HCT116 (cell line): ENCODE measurements around the gene FLNB. TPM values are rescaled to one million over a fixed set of nuclear protein-coding genes. Genes with fewer than 3 reads are reported as not detected.
A peak's percentile ranks its signal among the peaks of the same experiment; 100 is the strongest.

Experiments used
- ATAC-seq: fragments of 200-7000 bp; cut with Tn5 transposase; 2 replicates; pipeline ENCODE4 v1.9.1; 2020; ENCODE audit warnings: mild to moderate bottlenecking, moderate library complexity
- BruUV-seq: library from RNA; stranded (reverse); fragments of 400-500 nt; replicated peaks from 2 replicates; lab custom pipeline; 2021; lab: Mats Ljungman, UMichigan
- CTCF ChIA-PET: fragments of 300-600 bp; sonication (Branson Sonifier 250); formaldehyde crosslinking; loops from one replicate; lab custom pipeline; 2021; ENCODE audit warnings: antibody characterized with exemption; lab: Charles Lee
- POLR2A ChIA-PET: fragments of 300-600, 350-600 bp; sonication (Branson Sonifier 250); formaldehyde crosslinking; loops from one replicate; lab custom pipeline; 2021; ENCODE audit warnings: antibody characterized with exemption; lab: Charles Lee
- RAD21 ChIA-PET, 2 experiments: fragments of 300-600 bp; sonication (Branson Sonifier 250); formaldehyde crosslinking; loops; one replicate each; lab custom pipeline; 2023; ENCODE audit warnings: low total read pairs in 2 of 2; ENCODE audit not compliant: uncharacterized antibody in 2 of 2, unreplicated experiment in 2 of 2, low non-redundant PET in 1 of 2; lab: Charles Lee
- DNase-seq: peaks from one replicate; pipeline ENCODE4 v3.0.0-alpha.2; 2010; ENCODE audit warnings: low read depth, low spot score
- H2AFZ ChIP-seq: fragments of 200-600 bp; shearing (Covaris generic), sonication (generic); 2 replicates; pipeline ENCODE4 v1.6.1; 2017; ENCODE audit warnings: low read depth, mixed run types, mixed read lengths, antibody characterized with exemption, low read length; ENCODE audit not compliant: poor library complexity, severe bottlenecking
- H3K27ac ChIP-seq: 2 replicates; pipeline ENCODE4 v1.5.1; 2012; ENCODE audit warnings: low read depth, low read length
- H3K27me3 ChIP-seq: fragments of 200-600 bp; sonication (generic); 2 replicates; pipeline ENCODE4 v1.6.1; 2016; ENCODE audit warnings: mixed run types, low read length, mixed read lengths; ENCODE audit not compliant: insufficient read depth
- H3K36me3 ChIP-seq, 2 experiments: fragments of 200-500 bp in 1 of 2; fragments of 200-600 bp in 1 of 2; sonication (Bioruptor generic) in 1 of 2; sonication (generic) in 1 of 2; 2 replicates each; pipeline versions ENCODE4 v1.5.1 to v1.6.1; 2014 to 2016; ENCODE audit warnings: low read length in 2 of 2, inconsistent platforms in 1 of 2, mixed read lengths in 1 of 2, mixed run types in 1 of 2; ENCODE audit not compliant: insufficient read depth in 2 of 2, control insufficient read depth in 1 of 2
- H3K4me1 ChIP-seq, 2 experiments: fragments of 200-600 bp in 1 of 2; sonication (generic) in 1 of 2; 2 replicates each; pipeline versions ENCODE4 v1.5.1 to v1.6.1; 2012 to 2017; ENCODE audit warnings: low read length in 2 of 2, inconsistent platforms in 1 of 2, mild to moderate bottlenecking in 1 of 2, mixed read lengths in 1 of 2, mixed run types in 1 of 2, moderate library complexity in 1 of 2; ENCODE audit not compliant: insufficient read depth in 2 of 2, control insufficient read depth in 1 of 2
- H3K4me2 ChIP-seq: fragments of 200-600 bp; sonication (generic); 2 replicates; pipeline ENCODE4 v1.6.1; 2017; ENCODE audit warnings: mixed run types, low read length, mixed read lengths
- H3K4me3 ChIP-seq, 2 experiments: fragments of 200-600 bp in 1 of 2; sonication (generic) in 1 of 2; replicated peaks in 1 of 2; 2 replicates each; pipeline ENCODE4 v1.5.1; 2011 to 2016; ENCODE audit warnings: low read length in 2 of 2, control low read depth in 1 of 2, low read depth in 1 of 2, mild to moderate bottlenecking in 1 of 2, mixed read lengths in 1 of 2, mixed run types in 1 of 2
- H3K79me2 ChIP-seq: fragments of 200-600 bp; sonication (generic); 2 replicates; pipeline ENCODE4 v1.6.1; 2017; ENCODE audit warnings: mild to moderate bottlenecking, mixed run types, low read length, moderate library complexity, mixed read lengths; ENCODE audit not compliant: insufficient read depth
- H3K9ac ChIP-seq: fragments of 200-600 bp; sonication (generic); 2 replicates; pipeline ENCODE4 v1.6.1; 2016; ENCODE audit warnings: low read length, mixed read lengths
- H3K9me2 ChIP-seq: fragments of 200-600 bp; sonication (generic), shearing (Covaris generic); 2 replicates; pipeline ENCODE4 v1.6.1; 2017; ENCODE audit warnings: mixed run types, mild to moderate bottlenecking, moderate library complexity; ENCODE audit not compliant: insufficient read depth
- H3K9me3 ChIP-seq, 2 experiments: fragments of 200-500 bp in 1 of 2; fragments of 200-600 bp in 1 of 2; sonication (Bioruptor generic) in 1 of 2; sonication (generic) in 1 of 2; 2 replicates each; pipeline ENCODE4 v1.6.1; 2014 to 2017; ENCODE audit warnings: low read length in 2 of 2, mixed read lengths in 2 of 2, inconsistent platforms in 1 of 2, low read depth in 1 of 2, mild to moderate bottlenecking in 1 of 2, mixed run types in 1 of 2, moderate library complexity in 1 of 2; ENCODE audit not compliant: control insufficient read depth in 1 of 2, insufficient read depth in 1 of 2
- H4K20me1 ChIP-seq: fragments of 200-600 bp; sonication (generic), shearing (Covaris generic); 2 replicates; pipeline ENCODE4 v1.6.1; 2017; ENCODE audit warnings: mixed run types, mild to moderate bottlenecking, moderate library complexity; ENCODE audit not compliant: insufficient read depth
- CEBPB ChIP-seq: IDR thresholded peaks from 2 replicates; pipeline ENCODE4 v1.6.1; 2012; ENCODE audit warnings: low read depth
- ELF1 ChIP-seq: IDR thresholded peaks from 2 replicates; pipeline ENCODE4 v1.6.1; 2012; ENCODE audit warnings: low read depth, borderline replicate concordance
- FOSL1 ChIP-seq: IDR thresholded peaks from 2 replicates; pipeline ENCODE4 v1.6.1; 2012; ENCODE audit warnings: low read depth
- JUND ChIP-seq: IDR thresholded peaks from 2 replicates; pipeline ENCODE4 v1.6.1; 2012
- POLR2A ChIP-seq: IDR thresholded peaks from 2 replicates; pipeline ENCODE4 v1.7.0; 2011; ENCODE audit warnings: borderline replicate concordance; ENCODE audit not compliant: insufficient read depth, insufficient read length; ENCODE audit errors: extremely low read depth
- POLR2AphosphoS5 ChIP-seq: IDR thresholded peaks from 2 replicates; pipeline ENCODE4 v1.6.1; 2011; ENCODE audit warnings: mild to moderate bottlenecking, low read depth, low read length, moderate library complexity
- SRF ChIP-seq: IDR thresholded peaks from 2 replicates; pipeline ENCODE4 v1.6.1; 2012; ENCODE audit warnings: low read depth
- YY1 ChIP-seq: IDR thresholded peaks from 2 replicates; pipeline ENCODE4 v1.6.1; 2011; ENCODE audit warnings: low read length, low read depth, moderate library complexity, mild to moderate bottlenecking; ENCODE audit not compliant: insufficient replicate concordance; ENCODE audit errors: extremely low read depth
- intact Hi-C: fragments of 100-400 bp; cut with micrococcal nuclease; formaldehyde crosslinking; loops from 2 replicates; pipeline ENCODE4 v1.10.0; 2022
- total RNA-seq: library from RNA; stranded (reverse); gene quantifications from one replicate; pipeline ENCODE4 v1.2.1, GENCODE V29; 2021; ENCODE audit not compliant: unreplicated experiment
- TF ChIP-seq, protein P1 (sequence below): IDR thresholded peaks from 2 replicates; pipeline ENCODE4 v1.6.1; 2012; ENCODE audit warnings: low read depth
- TF ChIP-seq, protein P2 (sequence below): IDR thresholded peaks from 2 replicates; pipeline ENCODE4 v1.6.1; 2011; ENCODE audit warnings: mild to moderate bottlenecking, low read length, moderate library complexity; ENCODE audit not compliant: insufficient replicate concordance; ENCODE audit errors: extremely low read depth

The FLNB gene
- total RNA-seq, 1 experiment from 2014 or later = 116 TPM

DNA sequence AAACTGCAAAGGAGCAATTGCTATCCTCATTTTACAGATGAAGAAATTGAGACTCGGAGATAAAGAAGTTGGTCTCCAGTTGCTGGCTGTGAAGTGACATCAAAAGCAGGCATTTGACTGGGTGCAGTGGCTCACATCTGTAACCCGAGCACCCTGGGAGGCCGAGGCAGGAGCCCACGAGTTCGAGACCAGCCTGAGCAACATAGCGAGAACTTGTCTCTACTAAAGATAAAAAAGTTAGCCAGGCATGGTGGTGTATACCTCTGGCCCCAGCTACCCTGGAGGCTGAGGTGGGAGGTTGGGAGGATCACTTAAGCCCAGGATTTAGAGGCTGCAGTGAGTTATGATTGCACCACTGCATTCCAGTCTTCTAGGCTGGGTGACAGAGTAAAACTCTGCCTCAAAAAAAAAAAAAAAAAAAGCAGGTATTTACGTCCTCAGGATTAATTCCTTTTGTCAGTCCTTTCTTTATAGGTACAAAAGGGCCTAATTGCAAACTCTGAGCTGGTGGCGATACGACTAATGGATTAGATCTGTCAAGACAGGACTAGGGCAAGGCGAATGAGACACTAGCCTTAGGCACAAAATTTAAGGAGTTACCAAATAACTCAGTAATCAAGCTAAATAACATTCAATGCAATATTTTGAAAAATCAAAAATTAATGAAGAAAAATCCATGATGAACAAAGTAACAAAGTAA is 208.4 kb downstream of the FLNB start:
- no peaks in the 10 kb centered on the region for H3K9me2 ChIP-seq
- DNase-seq (no peak), ATAC-seq (no peak)
- no peak overlapping the region for H3K9ac ChIP-seq
- 0 out of 4 replicates have a peak overlapping the region, but pooled peaks of 1 of the 2 experiments have one; percentile 46 for H3K4me3 ChIP-seq
- intact Hi-C loops = loop anchor here (1.0 kb wide), 1 partner anchor 29 kb away; no protein-coding TSS in a partner anchor
- no peaks in the 10 kb centered on the region for H3K9me3 ChIP-seq
- BruUV-seq = no TSS peak
- H3K4me2 ChIP-seq = peak overlapping the region; percentile 84
- RAD21 ChIA-PET = interaction anchor here (0.8 to 1.3 kb wide), 2 partner anchors 83 to 90 kb away, joined by 3 read pairs; partner anchors contain the start of genes HTD2 (in 1 of the 2) and RPP14 (in 1 of the 2)
- TF ChIP-seq POLR2AphosphoS5 = no peak
- TF ChIP-seq FOSL1 = no peak
- TF ChIP-seq, protein P1, sequence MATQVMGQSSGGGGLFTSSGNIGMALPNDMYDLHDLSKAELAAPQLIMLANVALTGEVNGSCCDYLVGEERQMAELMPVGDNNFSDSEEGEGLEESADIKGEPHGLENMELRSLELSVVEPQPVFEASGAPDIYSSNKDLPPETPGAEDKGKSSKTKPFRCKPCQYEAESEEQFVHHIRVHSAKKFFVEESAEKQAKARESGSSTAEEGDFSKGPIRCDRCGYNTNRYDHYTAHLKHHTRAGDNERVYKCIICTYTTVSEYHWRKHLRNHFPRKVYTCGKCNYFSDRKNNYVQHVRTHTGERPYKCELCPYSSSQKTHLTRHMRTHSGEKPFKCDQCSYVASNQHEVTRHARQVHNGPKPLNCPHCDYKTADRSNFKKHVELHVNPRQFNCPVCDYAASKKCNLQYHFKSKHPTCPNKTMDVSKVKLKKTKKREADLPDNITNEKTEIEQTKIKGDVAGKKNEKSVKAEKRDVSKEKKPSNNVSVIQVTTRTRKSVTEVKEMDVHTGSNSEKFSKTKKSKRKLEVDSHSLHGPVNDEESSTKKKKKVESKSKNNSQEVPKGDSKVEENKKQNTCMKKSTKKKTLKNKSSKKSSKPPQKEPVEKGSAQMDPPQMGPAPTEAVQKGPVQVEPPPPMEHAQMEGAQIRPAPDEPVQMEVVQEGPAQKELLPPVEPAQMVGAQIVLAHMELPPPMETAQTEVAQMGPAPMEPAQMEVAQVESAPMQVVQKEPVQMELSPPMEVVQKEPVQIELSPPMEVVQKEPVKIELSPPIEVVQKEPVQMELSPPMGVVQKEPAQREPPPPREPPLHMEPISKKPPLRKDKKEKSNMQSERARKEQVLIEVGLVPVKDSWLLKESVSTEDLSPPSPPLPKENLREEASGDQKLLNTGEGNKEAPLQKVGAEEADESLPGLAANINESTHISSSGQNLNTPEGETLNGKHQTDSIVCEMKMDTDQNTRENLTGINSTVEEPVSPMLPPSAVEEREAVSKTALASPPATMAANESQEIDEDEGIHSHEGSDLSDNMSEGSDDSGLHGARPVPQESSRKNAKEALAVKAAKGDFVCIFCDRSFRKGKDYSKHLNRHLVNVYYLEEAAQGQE = no peak
- TF ChIP-seq, protein P2, sequence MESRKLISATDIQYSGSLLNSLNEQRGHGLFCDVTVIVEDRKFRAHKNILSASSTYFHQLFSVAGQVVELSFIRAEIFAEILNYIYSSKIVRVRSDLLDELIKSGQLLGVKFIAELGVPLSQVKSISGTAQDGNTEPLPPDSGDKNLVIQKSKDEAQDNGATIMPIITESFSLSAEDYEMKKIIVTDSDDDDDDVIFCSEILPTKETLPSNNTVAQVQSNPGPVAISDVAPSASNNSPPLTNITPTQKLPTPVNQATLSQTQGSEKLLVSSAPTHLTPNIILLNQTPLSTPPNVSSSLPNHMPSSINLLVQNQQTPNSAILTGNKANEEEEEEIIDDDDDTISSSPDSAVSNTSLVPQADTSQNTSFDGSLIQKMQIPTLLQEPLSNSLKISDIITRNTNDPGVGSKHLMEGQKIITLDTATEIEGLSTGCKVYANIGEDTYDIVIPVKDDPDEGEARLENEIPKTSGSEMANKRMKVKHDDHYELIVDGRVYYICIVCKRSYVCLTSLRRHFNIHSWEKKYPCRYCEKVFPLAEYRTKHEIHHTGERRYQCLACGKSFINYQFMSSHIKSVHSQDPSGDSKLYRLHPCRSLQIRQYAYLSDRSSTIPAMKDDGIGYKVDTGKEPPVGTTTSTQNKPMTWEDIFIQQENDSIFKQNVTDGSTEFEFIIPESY = no peak
- TF ChIP-seq CEBPB = no peak
- no peak for TF ChIP-seq ELF1
- TF ChIP-seq YY1 = no peak
- TF ChIP-seq POLR2A = no peak
- TF ChIP-seq SRF = no peak
- no peak for TF ChIP-seq JUND
- POLR2A ChIA-PET = interaction anchor here (0.7 to 0.8 kb wide), 2 partner anchors 29 to 90 kb away, joined by 3 to 4 read pairs; partner anchors contain the start of gene HTD2
- CTCF ChIA-PET = interaction anchor here (0.7 to 3.5 kb wide), 16 partner anchors 8 to 247 kb away, joined by 3 to 28 read pairs (median 6); partner anchors contain the start of genes HTD2 and RPP14
- H3K27me3 ChIP-seq = no peaks in the 10 kb centered on the region
- H3K79me2 ChIP-seq = no peaks in the 10 kb centered on the region
- peak overlapping the region; percentile 55 for H2AFZ ChIP-seq
- H3K36me3 ChIP-seq = no peaks in the 10 kb centered on the region
- peaks cover 18 to 31% of the 10 kb centered on the region in 2 experiments for H3K4me1 ChIP-seq
- H3K27ac ChIP-seq = no peak overlapping the region
- no peaks in the 10 kb centered on the region for H4K20me1 ChIP-seq
